Measurements from ENCODE around the gene PSORS1C1. TPM values are rescaled to one million over a fixed set of nuclear protein-coding genes. Genes with fewer than 3 reads are reported as not detected.

The PSORS1C1 gene
- polyA plus RNA-seq, 1 donor from 2014 or later, result not detected

DNA sequence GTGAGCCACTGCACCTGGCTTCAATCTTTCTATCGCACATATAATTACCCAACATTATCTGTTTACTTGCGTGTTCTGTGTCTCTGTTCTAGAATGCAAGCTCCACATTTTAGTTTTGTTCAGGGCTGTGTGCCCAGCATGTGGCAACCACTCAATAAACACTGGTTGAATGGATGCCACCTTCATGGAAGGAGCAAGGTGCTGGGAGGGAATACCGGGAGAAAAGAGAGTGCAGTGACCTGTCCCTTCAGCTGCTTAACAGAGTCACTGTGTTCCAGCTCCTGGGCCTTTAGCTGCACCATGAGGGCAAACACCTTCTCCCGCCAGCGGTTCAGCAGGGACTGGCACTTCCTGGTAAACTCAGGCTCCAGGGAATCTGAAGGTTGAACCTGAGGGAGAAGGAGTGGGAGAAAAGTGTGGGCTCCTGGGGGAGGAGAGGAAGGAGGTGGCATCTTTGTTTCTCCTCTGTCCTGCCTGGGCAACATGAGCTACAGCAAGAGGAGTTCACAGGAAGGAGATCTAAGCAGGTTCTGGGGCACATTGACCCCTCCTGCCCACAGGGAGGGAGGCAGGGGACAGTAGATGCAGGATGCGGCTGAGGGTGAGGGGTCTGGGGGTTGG, 35.3 kb downstream of the PSORS1C1 start:
- H3K27me3 ChIP-seq (ENCODE audit: insufficient read depth, low read depth, low read length), result no peaks in the 10 kb centered on the region
- no peaks in the 10 kb centered on the region for H3F3A ChIP-seq (ENCODE audit: insufficient read depth, low read length, poor library complexity, severe bottlenecking)
- no peak for TF ChIP-seq MXI1 (conservative IDR thresholded peaks at IDR 0.05; ENCODE audit: poor library complexity, severe bottlenecking)
- no peak for TF ChIP-seq EZH2 (IDR thresholded peaks at IDR 0.05; ENCODE audit: borderline replicate concordance, insufficient read depth, low read length, poor library complexity, severe bottlenecking)
- TF ChIP-seq SMC3 (conservative IDR thresholded peaks at IDR 0.05; ENCODE audit: poor library complexity), result no peak
- TF ChIP-seq, protein P1, sequence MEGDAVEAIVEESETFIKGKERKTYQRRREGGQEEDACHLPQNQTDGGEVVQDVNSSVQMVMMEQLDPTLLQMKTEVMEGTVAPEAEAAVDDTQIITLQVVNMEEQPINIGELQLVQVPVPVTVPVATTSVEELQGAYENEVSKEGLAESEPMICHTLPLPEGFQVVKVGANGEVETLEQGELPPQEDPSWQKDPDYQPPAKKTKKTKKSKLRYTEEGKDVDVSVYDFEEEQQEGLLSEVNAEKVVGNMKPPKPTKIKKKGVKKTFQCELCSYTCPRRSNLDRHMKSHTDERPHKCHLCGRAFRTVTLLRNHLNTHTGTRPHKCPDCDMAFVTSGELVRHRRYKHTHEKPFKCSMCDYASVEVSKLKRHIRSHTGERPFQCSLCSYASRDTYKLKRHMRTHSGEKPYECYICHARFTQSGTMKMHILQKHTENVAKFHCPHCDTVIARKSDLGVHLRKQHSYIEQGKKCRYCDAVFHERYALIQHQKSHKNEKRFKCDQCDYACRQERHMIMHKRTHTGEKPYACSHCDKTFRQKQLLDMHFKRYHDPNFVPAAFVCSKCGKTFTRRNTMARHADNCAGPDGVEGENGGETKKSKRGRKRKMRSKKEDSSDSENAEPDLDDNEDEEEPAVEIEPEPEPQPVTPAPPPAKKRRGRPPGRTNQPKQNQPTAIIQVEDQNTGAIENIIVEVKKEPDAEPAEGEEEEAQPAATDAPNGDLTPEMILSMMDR (IDR thresholded peaks at IDR 0.05; ENCODE audit: poor library complexity, severe bottlenecking), result no peak
- H4K20me1 ChIP-seq (ENCODE audit: insufficient read depth), result no peaks in the 10 kb centered on the region
- no peak overlapping the region for H2AFZ ChIP-seq (ENCODE audit: low read depth, low read length)
- H3K79me2 ChIP-seq (replicated peaks; ENCODE audit: insufficient read depth, low read length), result no peaks in the 10 kb centered on the region
- no peaks in the 10 kb centered on the region for H3K36me3 ChIP-seq (ENCODE audit: insufficient read depth, low read length)
- H3K4me3 ChIP-seq (ENCODE audit: low read length), result no peak overlapping the region
- no peaks in the 10 kb centered on the region for H3K9me2 ChIP-seq (ENCODE audit: insufficient read depth, low read length)
- no peak overlapping the region for H3K4me2 ChIP-seq (ENCODE audit: low read length)
- no peaks in the 10 kb centered on the region for H3K9me3 ChIP-seq (ENCODE audit: low read length)
- H3K27ac ChIP-seq (ENCODE audit: low read length), result no peak overlapping the region
- no peak overlapping the region for H3K9ac ChIP-seq (ENCODE audit: low read length)

DNA sequence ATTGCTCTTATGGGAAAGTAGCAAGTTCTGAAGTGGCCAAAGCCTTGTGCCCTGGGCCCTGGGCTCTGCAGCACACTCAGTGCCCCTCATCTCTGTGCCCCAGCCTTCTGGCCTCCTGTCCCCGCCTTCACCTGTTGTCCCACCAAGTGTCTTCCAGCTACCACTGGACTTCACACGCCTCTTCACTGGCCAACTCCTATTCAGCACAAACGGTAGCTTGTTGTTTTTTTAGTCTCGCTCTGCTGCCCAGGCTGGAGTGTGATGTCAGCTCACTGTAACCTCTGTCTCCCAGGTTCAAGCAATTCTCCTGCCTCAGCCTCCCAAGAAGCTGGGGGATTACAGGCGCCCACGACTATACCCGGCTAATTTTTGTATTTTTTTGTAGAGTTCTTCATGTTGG, 38.2 kb downstream of the PSORS1C1 start:
- H4K20me1 ChIP-seq (ENCODE audit: insufficient read depth), result no peaks in the 10 kb centered on the region
- H3F3A ChIP-seq (ENCODE audit: insufficient read depth, low read length, poor library complexity, severe bottlenecking), result no peaks in the 10 kb centered on the region
- H2AFZ ChIP-seq (ENCODE audit: low read depth, low read length), result no peak overlapping the region
- H3K36me3 ChIP-seq (ENCODE audit: insufficient read depth, low read length), result no peaks in the 10 kb centered on the region
- no peak overlapping the region for H3K27ac ChIP-seq (ENCODE audit: low read length)
- H3K79me2 ChIP-seq (replicated peaks; ENCODE audit: insufficient read depth, low read length), result no peaks in the 10 kb centered on the region
- no peaks in the 10 kb centered on the region for H3K9me3 ChIP-seq (ENCODE audit: low read length)
- no peak overlapping the region for H3K4me2 ChIP-seq (ENCODE audit: low read length)
- no peak overlapping the region for H3K9ac ChIP-seq (ENCODE audit: low read length)
- no peaks in the 10 kb centered on the region for H3K27me3 ChIP-seq (ENCODE audit: insufficient read depth, low read depth, low read length)
- H3K4me3 ChIP-seq (ENCODE audit: low read length), result no peak overlapping the region
- H3K9me2 ChIP-seq (ENCODE audit: insufficient read depth, low read length), result no peaks in the 10 kb centered on the region
- TF ChIP-seq, protein P1 (IDR thresholded peaks at IDR 0.05; ENCODE audit: poor library complexity, severe bottlenecking), result no peak
- TF ChIP-seq RAD21 (conservative IDR thresholded peaks at IDR 0.05), result no peak
- TF ChIP-seq POLR2AphosphoS5 (IDR thresholded peaks at IDR 0.05), result no peak
- TF ChIP-seq EZH2 (IDR thresholded peaks at IDR 0.05; ENCODE audit: borderline replicate concordance, insufficient read depth, low read length, poor library complexity, severe bottlenecking), result no peak
- TF ChIP-seq SMC3 (conservative IDR thresholded peaks at IDR 0.05; ENCODE audit: poor library complexity), result no peak
- no peak for TF ChIP-seq MXI1 (conservative IDR thresholded peaks at IDR 0.05; ENCODE audit: poor library complexity, severe bottlenecking)
- TF ChIP-seq, protein P2, sequence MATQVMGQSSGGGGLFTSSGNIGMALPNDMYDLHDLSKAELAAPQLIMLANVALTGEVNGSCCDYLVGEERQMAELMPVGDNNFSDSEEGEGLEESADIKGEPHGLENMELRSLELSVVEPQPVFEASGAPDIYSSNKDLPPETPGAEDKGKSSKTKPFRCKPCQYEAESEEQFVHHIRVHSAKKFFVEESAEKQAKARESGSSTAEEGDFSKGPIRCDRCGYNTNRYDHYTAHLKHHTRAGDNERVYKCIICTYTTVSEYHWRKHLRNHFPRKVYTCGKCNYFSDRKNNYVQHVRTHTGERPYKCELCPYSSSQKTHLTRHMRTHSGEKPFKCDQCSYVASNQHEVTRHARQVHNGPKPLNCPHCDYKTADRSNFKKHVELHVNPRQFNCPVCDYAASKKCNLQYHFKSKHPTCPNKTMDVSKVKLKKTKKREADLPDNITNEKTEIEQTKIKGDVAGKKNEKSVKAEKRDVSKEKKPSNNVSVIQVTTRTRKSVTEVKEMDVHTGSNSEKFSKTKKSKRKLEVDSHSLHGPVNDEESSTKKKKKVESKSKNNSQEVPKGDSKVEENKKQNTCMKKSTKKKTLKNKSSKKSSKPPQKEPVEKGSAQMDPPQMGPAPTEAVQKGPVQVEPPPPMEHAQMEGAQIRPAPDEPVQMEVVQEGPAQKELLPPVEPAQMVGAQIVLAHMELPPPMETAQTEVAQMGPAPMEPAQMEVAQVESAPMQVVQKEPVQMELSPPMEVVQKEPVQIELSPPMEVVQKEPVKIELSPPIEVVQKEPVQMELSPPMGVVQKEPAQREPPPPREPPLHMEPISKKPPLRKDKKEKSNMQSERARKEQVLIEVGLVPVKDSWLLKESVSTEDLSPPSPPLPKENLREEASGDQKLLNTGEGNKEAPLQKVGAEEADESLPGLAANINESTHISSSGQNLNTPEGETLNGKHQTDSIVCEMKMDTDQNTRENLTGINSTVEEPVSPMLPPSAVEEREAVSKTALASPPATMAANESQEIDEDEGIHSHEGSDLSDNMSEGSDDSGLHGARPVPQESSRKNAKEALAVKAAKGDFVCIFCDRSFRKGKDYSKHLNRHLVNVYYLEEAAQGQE (IDR thresholded peaks at IDR 0.05; ENCODE audit: borderline replicate concordance), result no peak
- TF ChIP-seq TAF1 (IDR thresholded peaks at IDR 0.05; ENCODE audit: low read depth), result no peak
- TF ChIP-seq EP300 (conservative IDR thresholded peaks at IDR 0.05; ENCODE audit: poor library complexity, severe bottlenecking), result no peak
